ENCODE measurements around the gene RBBP8NL. TPM values are rescaled to one million over a fixed set of nuclear protein-coding genes. Genes with fewer than 3 reads are reported as not detected.

The RBBP8NL gene
- total RNA-seq, 1 donor from 2014 or later: not detected

DNA sequence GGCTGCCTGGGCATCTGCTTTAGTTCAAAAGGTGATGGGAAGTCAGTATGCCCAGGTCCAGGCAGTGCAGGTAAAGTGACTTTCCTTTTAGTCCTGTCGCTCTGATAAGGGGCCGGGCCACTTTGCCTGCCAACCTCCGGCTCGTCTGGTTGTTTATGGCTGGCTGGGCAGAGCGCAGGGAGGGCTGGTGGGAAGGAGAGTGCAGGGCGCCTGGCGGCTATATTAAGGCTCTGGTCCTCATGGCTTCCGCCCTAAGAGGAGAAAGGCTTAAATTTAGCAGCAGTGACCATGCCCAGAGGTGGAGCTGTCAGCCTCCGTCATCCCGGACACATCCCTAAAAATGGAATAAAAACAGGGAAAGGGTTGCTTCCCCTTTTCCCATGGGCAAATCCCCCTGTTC, 33.8 kb upstream of the RBBP8NL start:
- no peaks in the 10 kb centered on the region for H3K4me1 Mint-ChIP-seq (ENCODE audit: unreplicated experiment)
- H3K9me3 Mint-ChIP-seq (ENCODE audit: unreplicated experiment): no peaks in the 10 kb centered on the region
- DNase-seq (ENCODE audit: extremely low spot score, unreplicated experiment): no peak
- no peak overlapping the region for H3K4me3 Mint-ChIP-seq (ENCODE audit: unreplicated experiment)
- TF ChIP-seq, protein P1, sequence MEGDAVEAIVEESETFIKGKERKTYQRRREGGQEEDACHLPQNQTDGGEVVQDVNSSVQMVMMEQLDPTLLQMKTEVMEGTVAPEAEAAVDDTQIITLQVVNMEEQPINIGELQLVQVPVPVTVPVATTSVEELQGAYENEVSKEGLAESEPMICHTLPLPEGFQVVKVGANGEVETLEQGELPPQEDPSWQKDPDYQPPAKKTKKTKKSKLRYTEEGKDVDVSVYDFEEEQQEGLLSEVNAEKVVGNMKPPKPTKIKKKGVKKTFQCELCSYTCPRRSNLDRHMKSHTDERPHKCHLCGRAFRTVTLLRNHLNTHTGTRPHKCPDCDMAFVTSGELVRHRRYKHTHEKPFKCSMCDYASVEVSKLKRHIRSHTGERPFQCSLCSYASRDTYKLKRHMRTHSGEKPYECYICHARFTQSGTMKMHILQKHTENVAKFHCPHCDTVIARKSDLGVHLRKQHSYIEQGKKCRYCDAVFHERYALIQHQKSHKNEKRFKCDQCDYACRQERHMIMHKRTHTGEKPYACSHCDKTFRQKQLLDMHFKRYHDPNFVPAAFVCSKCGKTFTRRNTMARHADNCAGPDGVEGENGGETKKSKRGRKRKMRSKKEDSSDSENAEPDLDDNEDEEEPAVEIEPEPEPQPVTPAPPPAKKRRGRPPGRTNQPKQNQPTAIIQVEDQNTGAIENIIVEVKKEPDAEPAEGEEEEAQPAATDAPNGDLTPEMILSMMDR (IDR thresholded peaks at IDR 0.05): no peak
- no peaks in the 10 kb centered on the region for H3K36me3 Mint-ChIP-seq (ENCODE audit: unreplicated experiment)
- no peaks in the 10 kb centered on the region for H3K27me3 Mint-ChIP-seq (ENCODE audit: unreplicated experiment)
- H3K27ac Mint-ChIP-seq (ENCODE audit: unreplicated experiment): no peak overlapping the region

DNA sequence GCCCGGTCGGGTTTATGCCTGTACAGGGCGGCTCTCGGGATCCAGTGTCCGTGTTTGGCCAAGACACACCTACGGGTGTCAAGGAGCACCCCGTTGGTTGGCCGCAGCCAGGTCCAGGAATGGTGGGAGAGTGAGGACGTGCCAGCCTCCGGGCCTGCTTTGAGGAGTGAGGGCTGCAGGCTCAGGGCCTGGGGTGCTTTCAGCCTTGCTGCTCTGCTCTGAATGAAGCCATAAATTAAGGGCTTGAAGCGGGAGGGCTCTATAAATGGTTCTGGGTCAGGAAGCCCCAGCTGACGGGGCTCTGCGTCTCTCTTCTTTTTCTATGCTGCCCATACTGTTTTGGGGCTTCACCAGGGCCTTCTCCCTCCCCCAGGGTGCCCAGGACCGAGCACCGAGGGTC, 33.3 kb upstream of the RBBP8NL start:
- Mint-ChIP-seq H3K27ac (ENCODE audit: unreplicated experiment) (no peak overlapping the region), H3K4me1 (ENCODE audit: unreplicated experiment) (no peaks in the 10 kb centered on the region), H3K9me3 (ENCODE audit: unreplicated experiment) (no peaks in the 10 kb centered on the region), H3K36me3 (ENCODE audit: unreplicated experiment) (no peaks in the 10 kb centered on the region), H3K27me3 (ENCODE audit: unreplicated experiment) (no peaks in the 10 kb centered on the region), H3K4me3 (ENCODE audit: unreplicated experiment) (no peak overlapping the region)
- TF ChIP-seq, protein P1 (IDR thresholded peaks at IDR 0.05): no peak
- no peak for DNase-seq (ENCODE audit: extremely low spot score, unreplicated experiment)

DNA sequence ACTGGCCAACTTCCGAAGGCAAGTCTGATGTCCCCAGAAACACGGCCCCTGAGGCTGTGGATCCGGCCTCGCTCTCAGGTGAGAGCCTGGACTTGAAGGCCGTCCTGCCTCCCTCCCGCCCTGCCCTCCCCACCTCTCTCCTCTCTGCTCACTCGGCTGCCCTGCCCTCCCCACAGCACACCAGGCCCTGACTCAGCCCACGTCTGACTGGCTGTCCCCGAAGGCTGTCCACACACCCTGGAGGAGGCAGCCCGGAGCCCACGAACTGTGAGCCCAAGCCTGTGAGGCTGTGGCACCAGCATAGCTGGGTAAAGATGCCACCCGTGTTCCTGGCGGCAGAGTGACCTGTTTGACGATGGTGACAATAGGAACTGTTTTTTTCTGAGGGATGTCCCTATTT, 32.1 kb upstream of the RBBP8NL start:
- H3K9me3 Mint-ChIP-seq (ENCODE audit: unreplicated experiment): no peaks in the 10 kb centered on the region
- DNase-seq (ENCODE audit: extremely low spot score, unreplicated experiment): no peak
- no peaks in the 10 kb centered on the region for H3K4me1 Mint-ChIP-seq (ENCODE audit: unreplicated experiment)
- H3K4me3 Mint-ChIP-seq (ENCODE audit: unreplicated experiment): no peak overlapping the region
- H3K27me3 Mint-ChIP-seq (ENCODE audit: unreplicated experiment): no peaks in the 10 kb centered on the region
- TF ChIP-seq, protein P1 (IDR thresholded peaks at IDR 0.05): no peak
- no peaks in the 10 kb centered on the region for H3K36me3 Mint-ChIP-seq (ENCODE audit: unreplicated experiment)
- no peak overlapping the region for H3K27ac Mint-ChIP-seq (ENCODE audit: unreplicated experiment)

DNA sequence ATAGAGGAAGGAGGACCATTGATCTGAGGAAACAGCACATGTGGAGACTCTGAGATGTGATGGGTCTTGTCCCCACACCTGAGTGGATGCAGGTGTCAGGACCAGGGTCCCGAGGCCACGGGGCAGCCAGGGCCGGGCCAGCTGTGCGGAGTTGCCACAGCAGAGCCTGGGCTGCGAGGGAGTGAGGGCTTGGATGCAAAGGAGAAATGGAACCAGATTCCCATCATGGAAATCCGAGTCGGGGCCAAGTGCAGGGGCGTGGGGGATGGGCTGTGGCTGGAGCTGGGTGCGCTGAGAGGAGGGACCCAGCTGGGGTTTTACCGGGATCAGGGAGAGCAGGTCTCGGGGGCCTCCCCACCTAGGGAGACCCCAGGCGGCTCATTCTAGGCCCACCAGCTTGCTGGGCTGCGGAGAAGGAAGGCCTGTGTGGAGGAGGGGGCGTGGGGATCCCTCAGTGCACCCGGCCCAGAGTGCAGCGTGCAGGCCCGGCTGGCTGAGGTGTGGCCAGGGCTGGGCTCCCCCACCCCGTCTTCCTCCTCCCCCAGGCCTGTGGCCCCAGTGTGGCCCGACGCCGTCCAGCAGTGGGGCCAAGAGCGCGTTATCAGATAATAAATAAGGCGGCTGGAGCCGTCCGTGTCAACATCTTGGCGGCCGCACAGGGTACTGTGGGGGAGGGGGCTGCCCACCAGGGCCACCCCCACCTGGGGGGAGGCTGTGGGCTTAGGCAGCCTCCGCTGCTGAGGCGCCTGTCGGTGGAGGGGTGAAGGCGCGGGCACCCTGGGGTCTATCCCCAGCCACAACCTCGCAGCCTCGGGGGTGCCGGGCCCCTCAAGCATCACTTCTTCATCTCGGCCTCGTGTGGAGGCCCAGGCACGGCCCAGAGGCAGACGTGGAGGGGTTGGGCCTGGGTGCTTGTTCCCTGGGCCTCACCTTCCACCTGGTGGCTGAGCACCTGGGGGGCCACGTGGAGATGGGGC, 31.2 kb upstream of the RBBP8NL start:
- H3K4me1 Mint-ChIP-seq (ENCODE audit: unreplicated experiment): no peaks in the 10 kb centered on the region

DNA sequence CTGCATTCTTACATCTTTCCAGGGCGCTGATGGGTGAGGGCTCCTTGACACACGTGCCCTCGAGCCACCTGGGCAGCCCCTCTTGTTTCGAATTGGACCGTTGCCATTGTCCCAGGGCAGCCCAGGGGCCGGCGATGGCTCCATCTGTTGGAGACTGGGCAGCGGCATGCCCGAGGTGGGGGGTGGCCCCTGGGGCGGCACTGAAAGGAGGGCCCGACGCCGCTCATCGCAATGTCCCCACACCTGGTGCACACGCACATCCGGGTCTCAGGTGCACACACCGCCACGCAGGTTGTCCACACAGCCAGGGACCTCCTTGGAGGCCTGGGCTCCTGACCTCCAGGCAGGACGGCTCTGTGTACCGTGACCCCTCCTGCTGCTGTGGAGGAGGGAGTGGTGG, 30.5 kb upstream of the RBBP8NL start:
- no peak overlapping the region for H3K27ac Mint-ChIP-seq (ENCODE audit: unreplicated experiment)

More for the DNA sequence above, 31.2 kb upstream of the RBBP8NL start:
- Mint-ChIP-seq H3K4me3 (ENCODE audit: unreplicated experiment) (no peak overlapping the region), H3K9me3 (ENCODE audit: unreplicated experiment) (no peaks in the 10 kb centered on the region), H3K36me3 (ENCODE audit: unreplicated experiment) (no peaks in the 10 kb centered on the region), H3K27me3 (ENCODE audit: unreplicated experiment) (no peaks in the 10 kb centered on the region), H3K27ac (ENCODE audit: unreplicated experiment) (no peak overlapping the region)
- TF ChIP-seq, protein P1 (IDR thresholded peaks at IDR 0.05): no peak
- DNase-seq (ENCODE audit: extremely low spot score, unreplicated experiment): no peak

More for the DNA sequence above, 30.5 kb upstream of the RBBP8NL start:
- H3K4me3 Mint-ChIP-seq (ENCODE audit: unreplicated experiment): no peak overlapping the region
- H3K9me3 Mint-ChIP-seq (ENCODE audit: unreplicated experiment): no peaks in the 10 kb centered on the region
- H3K27me3 Mint-ChIP-seq (ENCODE audit: unreplicated experiment): no peaks in the 10 kb centered on the region
- TF ChIP-seq, protein P1 (IDR thresholded peaks at IDR 0.05): no peak
- DNase-seq (ENCODE audit: extremely low spot score, unreplicated experiment): no peak
- no peaks in the 10 kb centered on the region for H3K36me3 Mint-ChIP-seq (ENCODE audit: unreplicated experiment)
- H3K4me1 Mint-ChIP-seq (ENCODE audit: unreplicated experiment): no peaks in the 10 kb centered on the region
